ENCODE results near the gene CPNE8. TPM values are rescaled to one million over a fixed set of nuclear protein-coding genes. Genes with fewer than 3 reads are reported as not detected.

CPNE8 gene
- total RNA-seq: 1 to 10 TPM; 2.2 to 2.8 TPM

DNA sequence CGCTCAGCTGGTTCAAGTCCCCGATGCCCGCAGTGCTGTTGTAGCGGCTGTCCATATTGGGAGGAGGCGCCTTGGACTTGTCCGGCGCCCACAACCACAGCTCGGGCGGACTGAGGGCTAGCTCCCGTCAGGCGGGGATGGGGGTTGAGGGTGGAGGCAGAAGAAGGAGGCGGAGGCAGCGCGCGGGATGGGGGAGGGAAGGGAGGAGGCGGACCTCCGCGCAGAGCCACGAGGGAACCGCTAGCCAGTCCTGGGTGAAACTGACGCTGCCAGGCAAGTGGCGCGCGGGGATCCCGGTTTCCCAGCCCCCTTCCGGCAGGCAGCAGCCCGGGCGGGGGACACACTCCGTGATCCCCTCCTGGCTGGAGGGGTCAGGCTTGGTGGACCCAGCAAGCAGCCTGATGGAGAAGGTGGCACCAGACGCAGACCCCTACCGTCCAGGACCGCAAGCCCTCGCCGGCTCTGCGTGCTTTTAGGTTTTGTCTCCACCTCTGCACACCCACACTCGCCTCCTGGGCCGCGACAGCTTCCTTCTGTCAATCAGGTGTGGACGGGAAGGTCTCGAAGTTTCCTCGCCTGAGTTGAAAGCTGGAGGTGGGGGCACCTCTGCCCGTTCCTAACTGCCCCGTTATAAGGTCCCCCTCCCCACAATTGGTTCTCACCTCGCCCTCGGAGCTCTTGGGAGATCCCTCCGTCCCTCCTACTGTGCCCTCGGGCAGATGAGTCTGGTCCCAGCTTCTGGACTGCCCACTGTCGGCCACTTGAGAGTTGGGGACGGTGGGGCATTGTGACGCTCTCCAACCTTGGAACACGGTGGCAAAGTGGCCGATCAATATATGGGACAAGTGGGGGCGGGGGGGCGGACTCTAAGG, at the start of gene CPNE8:
CPNE8 (minus strand) TSS at position 112 of the 872 bp plus-strand sequence; CDS start at position 55, 57 bp downstream.
- DNase-seq: peak; percentile 50
- Mint-ChIP-seq H3K4me3 (peak within 1 kb of the TSS; percentile 89), H3K9me3 (no peaks in the 10 kb centered on the region), H3K36me3 (no peaks in the 10 kb centered on the region), H3K27me3 (peaks cover 31% of the 10 kb centered on the region), H3K27ac (peak within 1 kb of the TSS; percentile 73), H3K4me1 (peaks cover 17% of the 10 kb centered on the region)
- POLR2A ChIA-PET: no interaction called here
- ATAC-seq (ENCODE audit: low read depth): peak; percentile 56

DNA sequence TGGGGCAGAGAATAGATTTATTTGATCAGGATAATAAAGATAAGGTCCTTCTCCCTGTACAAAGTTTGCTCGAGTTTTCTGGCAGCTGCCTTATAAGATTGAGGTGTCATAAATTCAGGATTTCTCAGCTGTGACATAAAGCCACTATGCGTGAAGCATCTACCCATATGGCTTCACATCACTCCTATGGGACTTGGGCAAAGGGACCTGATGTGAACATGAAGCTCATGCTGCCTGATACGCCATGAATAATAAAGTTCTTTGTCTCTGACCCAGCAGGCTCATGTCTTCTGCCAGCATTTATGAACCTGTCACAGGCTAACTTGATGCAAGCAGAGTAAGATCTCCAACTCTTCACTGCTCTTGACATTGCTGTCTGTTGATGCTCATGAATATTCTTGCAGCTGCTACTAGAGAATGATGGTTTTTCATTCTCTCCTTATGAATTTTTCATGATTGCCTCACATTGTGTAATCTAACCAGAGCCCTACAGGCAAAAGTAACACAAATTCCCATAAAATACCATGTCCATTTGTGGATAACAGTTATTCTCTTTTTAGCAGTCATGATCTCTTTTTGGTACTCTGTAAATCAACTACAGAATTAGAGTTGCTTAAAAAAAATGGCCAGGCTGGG, 49.0 kb upstream of the CPNE8 start:
- Mint-ChIP-seq H3K4me1 (no peaks in the 10 kb centered on the region), H3K27me3 (no peaks in the 10 kb centered on the region), H3K27ac (no peak overlapping the region), H3K4me3 (no peak overlapping the region), H3K36me3 (no peaks in the 10 kb centered on the region), H3K9me3 (peaks cover 5% of the 10 kb centered on the region)
- no peak for DNase-seq
- no peak for ATAC-seq (ENCODE audit: low read depth)
- POLR2A ChIA-PET: no interaction called here

DNA sequence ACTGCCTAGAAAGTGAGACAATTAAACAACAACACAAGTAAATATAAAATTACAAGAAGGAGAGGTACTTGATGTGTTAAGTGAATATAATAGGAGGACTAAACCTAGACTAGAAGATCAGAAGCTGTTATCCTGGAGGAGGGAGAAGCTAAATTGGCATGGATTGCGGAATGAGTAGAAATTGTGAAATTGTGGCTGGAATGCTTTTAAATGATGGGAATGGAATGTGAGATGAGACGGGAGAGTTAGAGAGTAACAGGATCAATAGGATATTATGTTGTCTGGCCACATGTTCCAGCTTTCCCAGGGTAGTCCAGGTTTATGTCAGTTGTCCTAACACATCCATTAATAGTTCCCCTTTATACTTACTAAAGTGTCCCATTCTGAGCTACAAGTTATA, 44.0 kb upstream of the CPNE8 start:
- no peaks in the 10 kb centered on the region for H3K27me3 Mint-ChIP-seq
- POLR2A ChIA-PET: no interaction called here
- no peaks in the 10 kb centered on the region for H3K4me1 Mint-ChIP-seq
- ATAC-seq (ENCODE audit: low read depth): no peak
- H3K27ac Mint-ChIP-seq: no peak overlapping the region
- no peaks in the 10 kb centered on the region for H3K36me3 Mint-ChIP-seq
- DNase-seq: no peak
- no peak overlapping the region for H3K4me3 Mint-ChIP-seq
- H3K9me3 Mint-ChIP-seq: peaks cover 2% of the 10 kb centered on the region

DNA sequence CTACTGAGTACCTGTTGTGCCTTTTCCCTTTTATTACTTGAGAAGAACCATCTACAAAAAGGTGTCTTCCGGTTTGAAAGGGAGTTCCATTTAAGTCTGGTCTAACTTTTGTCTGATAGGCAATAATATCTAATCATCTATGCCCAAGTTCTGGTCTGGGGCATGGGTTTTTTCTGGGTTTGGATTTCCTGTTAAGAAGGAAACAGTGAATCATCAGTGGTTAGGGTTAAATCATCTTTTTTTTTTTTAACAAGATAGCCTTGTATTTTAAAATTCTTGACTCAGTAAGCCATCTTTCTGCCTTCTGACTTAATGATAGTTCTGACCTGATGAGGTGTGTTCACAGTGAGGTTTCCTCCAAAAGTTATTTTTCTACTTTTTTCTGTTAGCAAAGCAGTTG, 29.3 kb upstream of the CPNE8 start:
- H3K27ac Mint-ChIP-seq: no peak overlapping the region
- H3K4me1 Mint-ChIP-seq: peaks cover 3% of the 10 kb centered on the region
- H3K9me3 Mint-ChIP-seq: peaks cover 2% of the 10 kb centered on the region
- no peak for ATAC-seq (ENCODE audit: low read depth)
- H3K27me3 Mint-ChIP-seq: no peaks in the 10 kb centered on the region
- DNase-seq: no peak
- POLR2A ChIA-PET: no interaction called here
- H3K4me3 Mint-ChIP-seq: no peak overlapping the region
- no peaks in the 10 kb centered on the region for H3K36me3 Mint-ChIP-seq

DNA sequence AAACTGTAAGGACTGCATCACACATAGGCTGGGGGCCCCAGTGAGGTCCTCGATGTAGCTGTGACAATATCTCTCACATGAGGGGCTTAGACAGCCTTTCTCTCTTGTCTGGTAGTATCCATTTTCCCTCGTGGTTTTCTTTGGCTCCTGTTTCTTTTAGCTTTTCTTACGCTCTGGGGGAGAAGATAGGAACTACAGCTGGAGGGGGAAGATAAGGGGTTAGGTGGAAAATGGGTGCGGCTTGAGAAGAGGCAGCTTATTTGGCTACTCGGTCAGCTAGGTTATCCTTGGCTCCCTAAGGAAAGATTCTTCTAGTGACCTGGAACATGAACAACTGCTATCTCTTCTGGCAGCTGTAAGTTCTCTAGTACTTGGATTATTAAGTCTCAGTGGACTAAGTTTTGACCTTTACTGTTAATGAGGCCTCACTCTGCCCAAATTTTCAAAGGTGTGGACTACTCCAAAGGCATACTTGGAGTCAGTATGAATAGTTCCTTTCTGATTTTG, 28.7 kb upstream of the CPNE8 start:
- Mint-ChIP-seq H3K9me3 (peaks cover 2% of the 10 kb centered on the region), H3K4me1 (peaks cover 3% of the 10 kb centered on the region), H3K27me3 (no peaks in the 10 kb centered on the region), H3K4me3 (no peak overlapping the region), H3K27ac (no peak overlapping the region), H3K36me3 (no peaks in the 10 kb centered on the region)
- DNase-seq: no peak
- POLR2A ChIA-PET: no interaction called here
- ATAC-seq (ENCODE audit: low read depth): no peak

DNA sequence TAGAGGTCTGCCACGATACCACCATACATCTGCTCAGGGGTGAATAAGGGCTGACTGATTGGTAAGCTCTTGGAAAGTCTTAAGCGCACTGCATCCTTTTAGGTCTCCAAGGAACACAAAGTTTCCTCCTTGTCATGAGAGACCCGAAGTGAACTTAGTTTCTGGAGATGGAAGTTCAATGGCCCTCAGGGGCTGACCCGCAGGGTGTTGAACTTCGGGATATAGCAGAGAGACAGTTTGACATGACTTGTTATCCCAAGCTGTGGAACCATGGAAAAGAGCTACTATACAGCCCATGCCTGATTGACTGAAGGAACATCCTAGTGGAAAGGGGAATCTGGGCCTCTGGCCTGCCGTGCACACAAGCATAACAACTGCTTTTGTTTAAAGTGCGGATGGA, 26.9 kb upstream of the CPNE8 start:
- Mint-ChIP-seq H3K4me1 (peaks cover 3% of the 10 kb centered on the region), H3K27ac (no peak overlapping the region), H3K36me3 (no peaks in the 10 kb centered on the region), H3K9me3 (no peaks in the 10 kb centered on the region), H3K27me3 (no peaks in the 10 kb centered on the region), H3K4me3 (no peak overlapping the region)
- DNase-seq (no peak), ATAC-seq (ENCODE audit: low read depth) (no peak)
- POLR2A ChIA-PET: no interaction called here

DNA sequence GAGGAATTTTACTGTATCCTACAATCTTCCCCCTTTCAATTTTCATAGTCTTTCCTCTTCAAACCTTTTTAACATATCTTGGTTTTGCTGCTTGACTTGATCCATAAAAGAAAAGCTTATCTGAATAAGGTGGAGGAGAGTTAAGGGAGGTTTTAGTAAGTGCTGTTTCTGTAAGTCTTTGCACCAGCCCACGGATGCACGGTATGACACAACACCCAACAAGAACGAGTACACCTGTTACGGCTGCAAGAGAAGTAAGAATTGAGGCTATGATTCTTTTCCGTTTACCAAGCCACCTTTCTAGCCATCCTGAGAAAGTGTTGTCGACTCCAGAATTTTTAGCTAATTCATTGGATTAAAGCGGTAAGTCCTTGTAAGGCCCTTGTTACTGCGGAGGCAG, 26.1 kb upstream of the CPNE8 start:
- Mint-ChIP-seq H3K4me3 (no peak overlapping the region), H3K4me1 (peaks cover 3% of the 10 kb centered on the region), H3K9me3 (no peaks in the 10 kb centered on the region), H3K27me3 (no peaks in the 10 kb centered on the region), H3K36me3 (no peaks in the 10 kb centered on the region), H3K27ac (no peak overlapping the region)
- no peak for ATAC-seq (ENCODE audit: low read depth)
- no peak for DNase-seq
- POLR2A ChIA-PET: no interaction called here

DNA sequence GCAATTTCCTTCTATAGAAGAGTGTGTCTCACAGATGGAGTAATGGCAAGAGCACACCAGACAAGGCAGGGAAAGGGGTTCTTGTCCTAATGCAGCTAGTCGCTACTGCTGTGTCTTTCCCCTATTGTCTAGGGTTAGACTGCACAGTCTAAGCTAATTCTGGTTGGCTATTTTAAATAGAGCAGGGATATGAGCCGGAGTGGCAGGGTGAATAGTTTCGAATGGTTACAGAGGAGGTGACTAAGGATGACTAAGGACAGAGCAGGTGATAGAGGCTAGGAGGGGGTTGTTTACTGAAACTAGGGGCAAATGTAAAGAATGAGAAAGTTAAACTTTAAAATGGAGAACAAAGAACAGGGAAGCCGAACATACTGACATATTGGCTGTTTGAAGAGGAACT, 25.6 kb upstream of the CPNE8 start:
- Mint-ChIP-seq H3K9me3 (no peaks in the 10 kb centered on the region), H3K4me3 (no peak overlapping the region), H3K36me3 (no peaks in the 10 kb centered on the region), H3K4me1 (peaks cover 3% of the 10 kb centered on the region), H3K27me3 (no peaks in the 10 kb centered on the region), H3K27ac (no peak overlapping the region)
- DNase-seq: no peak
- ATAC-seq (ENCODE audit: low read depth): no peak
- POLR2A ChIA-PET: no interaction called here

DNA sequence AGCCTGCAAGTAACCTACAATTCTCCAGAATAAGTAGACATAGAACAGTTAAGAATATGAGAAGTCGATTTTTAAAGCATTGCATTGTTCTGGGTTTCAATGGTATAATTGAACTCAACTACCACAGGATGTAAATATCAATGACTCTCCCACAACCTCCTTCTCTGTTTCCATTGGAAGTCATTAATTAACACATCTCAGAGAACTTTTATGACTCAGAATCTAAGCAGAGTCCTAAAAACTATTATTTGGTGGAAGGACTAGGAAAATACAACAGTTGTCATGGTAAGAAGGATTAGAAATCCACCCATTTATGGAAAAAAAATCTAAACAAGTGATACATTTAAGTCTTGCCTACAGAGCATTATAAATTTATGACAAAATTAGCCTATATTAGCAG, 21.1 kb upstream of the CPNE8 start:
- POLR2A ChIA-PET: no interaction called here
- Mint-ChIP-seq H3K9me3 (no peaks in the 10 kb centered on the region), H3K36me3 (no peaks in the 10 kb centered on the region), H3K27me3 (no peaks in the 10 kb centered on the region), H3K4me1 (no peaks in the 10 kb centered on the region), H3K27ac (no peak overlapping the region), H3K4me3 (no peak overlapping the region)
- DNase-seq (no peak), ATAC-seq (ENCODE audit: low read depth) (no peak)

DNA sequence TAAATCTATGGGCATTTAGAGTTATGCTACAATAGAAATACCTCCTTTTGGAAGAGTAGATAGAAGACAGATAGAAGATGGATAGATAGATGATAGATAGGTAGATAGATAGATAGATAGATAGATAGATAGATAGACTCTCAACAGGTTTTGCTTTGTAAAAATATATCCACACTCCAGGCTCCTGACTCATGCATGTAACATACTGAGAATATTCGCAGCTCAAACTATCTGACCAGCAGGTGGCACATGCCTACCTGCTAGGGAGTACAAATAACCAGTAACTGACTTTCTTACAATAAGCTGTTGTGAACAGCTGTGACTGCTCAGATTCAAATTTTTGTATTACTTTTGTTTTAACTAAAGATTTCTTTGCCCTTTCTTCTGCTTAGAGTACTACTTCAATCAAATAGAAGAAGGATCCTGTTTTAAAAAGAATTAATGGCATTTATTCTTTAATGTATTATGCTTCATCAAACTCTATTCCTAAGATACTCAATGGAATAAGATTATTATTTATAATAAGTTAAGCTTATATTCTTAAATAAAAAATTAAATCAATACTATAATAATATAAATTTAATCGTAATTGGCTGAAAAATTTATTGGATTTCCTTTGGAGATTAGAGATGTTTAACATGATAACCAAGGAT, 15.8 kb upstream of the CPNE8 start:
- Mint-ChIP-seq H3K27me3 (no peaks in the 10 kb centered on the region), H3K4me1 (no peaks in the 10 kb centered on the region), H3K27ac (no peak overlapping the region), H3K9me3 (no peaks in the 10 kb centered on the region), H3K36me3 (no peaks in the 10 kb centered on the region), H3K4me3 (no peak overlapping the region)
- DNase-seq (no peak), ATAC-seq (ENCODE audit: low read depth) (no peak)
- POLR2A ChIA-PET: no interaction called here

DNA sequence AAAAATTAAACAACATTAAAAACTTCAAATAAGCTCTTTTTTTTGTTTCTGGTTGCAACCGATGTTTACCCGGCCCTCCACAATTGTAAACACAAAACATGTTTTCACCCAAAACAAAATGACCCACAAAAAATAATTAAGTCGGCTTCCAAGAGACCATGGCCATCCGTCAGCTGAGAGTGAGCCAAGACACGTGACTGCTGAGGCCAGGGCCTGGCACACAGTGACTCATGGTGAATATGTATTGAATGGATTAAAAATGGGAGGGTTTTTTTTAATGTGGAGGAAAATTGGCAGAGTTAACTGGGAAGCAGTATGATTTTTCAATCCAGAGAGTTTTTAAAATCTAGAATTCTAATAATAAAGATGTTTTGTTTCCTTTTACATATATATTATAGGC, 13.8 kb upstream of the CPNE8 start:
- H3K4me1 Mint-ChIP-seq: no peaks in the 10 kb centered on the region

DNA sequence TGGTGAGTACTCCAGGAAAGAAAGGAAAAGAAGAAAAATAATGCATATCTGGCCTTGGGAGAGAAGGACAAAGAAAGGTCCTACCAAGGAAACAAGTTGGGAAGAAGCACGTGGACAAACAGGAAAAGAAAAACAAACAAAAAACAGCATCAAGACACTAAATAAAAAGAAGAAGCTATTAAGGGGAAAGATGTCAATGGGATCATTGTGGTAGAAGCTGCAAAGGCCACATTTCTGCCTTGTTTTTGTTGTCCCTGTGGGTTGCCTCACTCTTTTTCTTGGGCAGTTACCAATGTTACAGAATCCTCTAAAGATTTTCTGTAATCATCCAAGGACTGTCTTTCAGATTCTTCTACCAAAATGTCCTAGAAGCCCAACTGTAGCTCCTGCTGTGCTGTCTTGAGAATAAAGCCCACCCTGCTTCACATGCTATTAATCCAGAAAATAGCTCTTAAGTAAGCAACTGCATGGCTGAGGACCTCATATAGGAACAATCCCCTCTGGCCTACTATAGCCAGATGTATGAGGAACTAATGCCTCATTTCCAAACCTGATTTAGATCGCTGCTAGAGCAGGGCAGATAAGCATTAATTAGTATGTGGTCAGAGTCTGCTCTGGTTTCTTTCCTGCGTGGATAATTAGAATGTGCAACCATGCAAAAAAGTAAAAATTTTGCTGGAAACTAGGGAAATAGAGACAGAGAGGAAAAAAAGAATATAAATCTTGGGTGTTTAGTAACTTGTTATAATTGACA, 10.2 kb upstream of the CPNE8 start:
- H3K27me3 Mint-ChIP-seq: peaks cover 4% of the 10 kb centered on the region
- POLR2A ChIA-PET: no interaction called here
- no peak for ATAC-seq (ENCODE audit: low read depth)
- H3K27ac Mint-ChIP-seq: no peak overlapping the region
- no peak for DNase-seq
- no peaks in the 10 kb centered on the region for H3K36me3 Mint-ChIP-seq
- H3K9me3 Mint-ChIP-seq: no peaks in the 10 kb centered on the region
- no peak overlapping the region for H3K4me3 Mint-ChIP-seq
- no peaks in the 10 kb centered on the region for H3K4me1 Mint-ChIP-seq

More for the DNA sequence above, 13.8 kb upstream of the CPNE8 start:
- no peaks in the 10 kb centered on the region for H3K9me3 Mint-ChIP-seq
- no peak for ATAC-seq (ENCODE audit: low read depth)
- no peak overlapping the region for H3K4me3 Mint-ChIP-seq
- DNase-seq: no peak
- no peak overlapping the region for H3K27ac Mint-ChIP-seq
- POLR2A ChIA-PET: no interaction called here
- no peaks in the 10 kb centered on the region for H3K36me3 Mint-ChIP-seq
- no peaks in the 10 kb centered on the region for H3K27me3 Mint-ChIP-seq

DNA sequence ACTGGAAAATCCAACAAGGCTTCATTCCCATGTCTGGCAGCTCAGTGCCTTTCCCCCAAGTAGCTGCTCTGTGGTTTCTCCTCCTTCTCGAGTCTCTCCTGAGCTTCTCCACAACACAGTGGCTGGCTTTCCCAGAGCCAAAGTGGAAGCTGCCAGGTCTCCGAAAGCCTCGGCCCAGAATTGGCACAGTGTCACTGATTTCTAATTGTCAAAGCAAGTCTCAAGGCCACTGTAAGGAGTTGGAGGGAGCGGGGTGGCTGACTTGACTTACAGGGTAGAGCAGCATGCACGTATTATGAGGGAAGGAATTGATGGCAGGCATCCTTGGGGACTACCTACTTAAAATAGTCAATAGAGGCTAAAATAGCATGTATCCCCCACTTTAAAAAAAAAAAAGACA, 6.7 kb upstream of the CPNE8 start:
- Mint-ChIP-seq H3K27ac (no peak overlapping the region), H3K27me3 (peaks cover 16% of the 10 kb centered on the region), H3K4me3 (no peak overlapping the region), H3K4me1 (peaks cover under 1% of the 10 kb centered on the region), H3K9me3 (no peaks in the 10 kb centered on the region), H3K36me3 (no peaks in the 10 kb centered on the region)
- ATAC-seq (ENCODE audit: low read depth) (no peak), DNase-seq (no peak)
- POLR2A ChIA-PET: no interaction called here
